Gastrocnemius medialis (tissue), 4 donors: ENCODE results near the gene POLR3E.

Experiments used
- POLR2A ChIP-seq, 2 donors: fragments of 450-650 bp; IDR thresholded peaks; one replicate each; pipeline ENCODE4 v1.6.1; 2017; ENCODE audit warnings: antibody characterized with exemption in 2 of 2, mild to moderate bottlenecking in 2 of 2, moderate library complexity in 2 of 2
- TF ChIP-seq, protein P1 (sequence below), 5 experiments: fragments of 450-650 bp in 3 of 5; fragments of 200-600 bp in 2 of 5; sonication (generic) in 2 of 5; IDR thresholded peaks in 4 of 5; conservative IDR thresholded peaks in 1 of 5; 1 replicate in 4 of 5; 2 replicates in 1 of 5; pipeline ENCODE4 v1.5.1; 2016 to 2019; ENCODE audit warnings: antibody characterized with exemption in 5 of 5, mild to moderate bottlenecking in 3 of 5, moderate library complexity in 3 of 5

DNA sequence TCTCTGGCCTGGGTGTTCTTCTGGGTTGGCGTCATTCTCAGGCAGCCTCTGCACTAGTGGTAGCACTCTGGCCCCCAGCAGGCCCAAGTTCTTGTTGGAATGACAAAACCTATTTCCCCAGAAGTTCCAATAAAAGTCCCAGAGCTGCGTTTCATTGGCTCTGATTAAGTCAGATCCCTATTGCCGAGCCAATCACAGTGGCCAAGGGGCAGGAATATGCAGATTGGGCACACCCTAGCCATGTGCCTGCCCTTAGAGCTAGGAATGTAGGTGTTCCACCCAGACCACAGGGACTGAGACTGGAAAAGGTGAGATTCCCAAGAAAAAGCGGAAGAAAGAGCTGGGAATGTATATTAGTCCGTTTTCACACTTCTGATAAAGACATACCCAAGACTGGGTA is 44.9 kb upstream of the POLR3E start:
- TF ChIP-seq, protein P1, sequence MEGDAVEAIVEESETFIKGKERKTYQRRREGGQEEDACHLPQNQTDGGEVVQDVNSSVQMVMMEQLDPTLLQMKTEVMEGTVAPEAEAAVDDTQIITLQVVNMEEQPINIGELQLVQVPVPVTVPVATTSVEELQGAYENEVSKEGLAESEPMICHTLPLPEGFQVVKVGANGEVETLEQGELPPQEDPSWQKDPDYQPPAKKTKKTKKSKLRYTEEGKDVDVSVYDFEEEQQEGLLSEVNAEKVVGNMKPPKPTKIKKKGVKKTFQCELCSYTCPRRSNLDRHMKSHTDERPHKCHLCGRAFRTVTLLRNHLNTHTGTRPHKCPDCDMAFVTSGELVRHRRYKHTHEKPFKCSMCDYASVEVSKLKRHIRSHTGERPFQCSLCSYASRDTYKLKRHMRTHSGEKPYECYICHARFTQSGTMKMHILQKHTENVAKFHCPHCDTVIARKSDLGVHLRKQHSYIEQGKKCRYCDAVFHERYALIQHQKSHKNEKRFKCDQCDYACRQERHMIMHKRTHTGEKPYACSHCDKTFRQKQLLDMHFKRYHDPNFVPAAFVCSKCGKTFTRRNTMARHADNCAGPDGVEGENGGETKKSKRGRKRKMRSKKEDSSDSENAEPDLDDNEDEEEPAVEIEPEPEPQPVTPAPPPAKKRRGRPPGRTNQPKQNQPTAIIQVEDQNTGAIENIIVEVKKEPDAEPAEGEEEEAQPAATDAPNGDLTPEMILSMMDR (IDR thresholded peaks at IDR 0.05 in 4 of 5, conservative IDR thresholded peaks at IDR 0.05 in 1 of 5): no peak
- TF ChIP-seq POLR2A (IDR thresholded peaks at IDR 0.05): no peak
